HG03432 (cell line): ENCODE data around the gene OPHN1.
A peak's percentile ranks its signal among the peaks of the same experiment; 100 is the strongest.

ENCODE experiments used
- ATAC-seq: cut with Tn5 transposase; IDR thresholded peaks from one replicate; pipeline ENCODE4 v1.9.1; 2021; ENCODE audit warnings: mild to moderate bottlenecking, moderate library complexity; ENCODE audit not compliant: unreplicated experiment

OPHN1 gene, protein sequence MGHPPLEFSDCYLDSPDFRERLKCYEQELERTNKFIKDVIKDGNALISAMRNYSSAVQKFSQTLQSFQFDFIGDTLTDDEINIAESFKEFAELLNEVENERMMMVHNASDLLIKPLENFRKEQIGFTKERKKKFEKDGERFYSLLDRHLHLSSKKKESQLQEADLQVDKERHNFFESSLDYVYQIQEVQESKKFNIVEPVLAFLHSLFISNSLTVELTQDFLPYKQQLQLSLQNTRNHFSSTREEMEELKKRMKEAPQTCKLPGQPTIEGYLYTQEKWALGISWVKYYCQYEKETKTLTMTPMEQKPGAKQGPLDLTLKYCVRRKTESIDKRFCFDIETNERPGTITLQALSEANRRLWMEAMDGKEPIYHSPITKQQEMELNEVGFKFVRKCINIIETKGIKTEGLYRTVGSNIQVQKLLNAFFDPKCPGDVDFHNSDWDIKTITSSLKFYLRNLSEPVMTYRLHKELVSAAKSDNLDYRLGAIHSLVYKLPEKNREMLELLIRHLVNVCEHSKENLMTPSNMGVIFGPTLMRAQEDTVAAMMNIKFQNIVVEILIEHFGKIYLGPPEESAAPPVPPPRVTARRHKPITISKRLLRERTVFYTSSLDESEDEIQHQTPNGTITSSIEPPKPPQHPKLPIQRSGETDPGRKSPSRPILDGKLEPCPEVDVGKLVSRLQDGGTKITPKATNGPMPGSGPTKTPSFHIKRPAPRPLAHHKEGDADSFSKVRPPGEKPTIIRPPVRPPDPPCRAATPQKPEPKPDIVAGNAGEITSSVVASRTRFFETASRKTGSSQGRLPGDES

DNA sequence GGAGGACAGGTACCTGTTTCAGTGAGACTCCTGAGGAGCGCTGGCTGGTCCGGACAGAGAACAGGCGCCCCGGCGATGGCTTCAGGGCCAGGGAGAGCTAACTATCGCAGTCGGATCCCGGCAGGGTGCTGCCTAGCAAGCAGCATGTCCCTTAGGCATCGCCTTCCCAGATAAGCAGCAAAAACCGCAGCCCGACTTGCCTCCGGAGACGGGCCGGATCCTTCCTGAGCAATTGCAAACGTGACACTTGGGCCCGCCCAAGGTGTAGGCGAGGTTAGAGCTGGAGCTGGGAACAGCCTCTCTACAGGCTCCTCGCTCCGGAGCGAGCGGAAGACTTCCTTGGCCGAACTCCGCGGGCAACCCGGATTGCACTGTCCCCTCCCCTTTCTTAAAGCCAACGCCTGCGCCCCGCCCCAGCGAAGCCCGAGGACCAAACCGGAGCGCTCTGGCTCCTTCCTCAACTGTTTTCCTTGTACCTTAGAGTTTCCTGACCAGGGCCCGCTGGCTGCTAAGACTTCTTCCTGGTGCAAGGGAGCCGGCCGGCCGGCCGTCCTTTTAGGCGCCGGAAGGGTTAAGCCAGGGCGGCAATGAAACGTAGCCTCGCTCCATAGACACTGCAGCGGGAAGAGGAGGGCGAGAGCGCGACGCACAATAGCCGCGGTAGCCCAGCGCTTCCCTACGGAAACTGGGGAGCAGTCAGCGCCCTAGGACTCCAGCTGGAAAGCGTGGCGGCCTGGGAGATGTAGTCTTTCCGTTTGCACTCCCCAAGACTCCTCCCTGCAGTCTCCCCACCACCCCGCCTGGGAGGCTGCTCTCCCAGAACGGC lies at the start of gene OPHN1:
OPHN1 (minus strand) TSS at position 341 of the 826 bp plus-strand sequence. CDS start 475 bp downstream, outside the sequence.
- no peak for ATAC-seq

DNA sequence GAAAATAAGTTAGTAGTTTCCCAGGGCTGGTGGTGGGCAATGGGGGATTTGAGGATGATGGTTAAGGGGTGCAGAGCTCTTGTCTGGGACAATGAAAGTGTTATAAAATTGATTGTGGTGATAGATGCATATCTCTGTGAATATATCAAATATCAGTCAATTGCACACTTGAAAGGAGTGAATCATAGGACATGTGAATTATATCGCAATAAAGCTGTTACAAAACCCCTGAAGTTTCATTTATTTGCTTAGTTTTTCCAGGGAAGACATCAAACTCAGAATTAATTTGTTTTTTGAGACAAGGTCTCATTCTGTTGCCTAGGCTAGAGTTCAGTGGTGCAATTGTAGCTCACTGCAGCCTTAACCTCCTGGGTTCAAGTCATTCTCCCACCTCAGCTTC lies 47.7 kb upstream of the OPHN1 start:
- no peak for ATAC-seq

DNA sequence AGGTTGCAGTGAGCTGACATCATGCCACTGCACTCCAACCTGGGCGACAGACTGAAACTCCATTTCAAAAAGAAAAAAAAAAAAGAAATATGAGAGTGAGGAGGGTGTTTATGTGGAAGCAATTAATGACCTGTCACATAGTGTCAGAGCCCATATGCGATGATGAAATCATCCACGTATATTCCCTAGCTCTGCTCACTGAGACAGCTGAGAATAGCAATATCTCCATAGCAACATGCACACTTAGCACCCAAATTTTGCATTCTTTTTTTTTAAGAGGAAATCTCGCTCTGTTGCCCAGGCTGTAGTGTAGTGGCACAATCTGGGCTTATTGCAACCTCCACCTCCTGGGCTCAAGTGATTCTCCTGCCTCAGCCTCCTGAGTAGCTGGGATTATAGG lies 31.5 kb upstream of the OPHN1 start:
- ATAC-seq = no peak

DNA sequence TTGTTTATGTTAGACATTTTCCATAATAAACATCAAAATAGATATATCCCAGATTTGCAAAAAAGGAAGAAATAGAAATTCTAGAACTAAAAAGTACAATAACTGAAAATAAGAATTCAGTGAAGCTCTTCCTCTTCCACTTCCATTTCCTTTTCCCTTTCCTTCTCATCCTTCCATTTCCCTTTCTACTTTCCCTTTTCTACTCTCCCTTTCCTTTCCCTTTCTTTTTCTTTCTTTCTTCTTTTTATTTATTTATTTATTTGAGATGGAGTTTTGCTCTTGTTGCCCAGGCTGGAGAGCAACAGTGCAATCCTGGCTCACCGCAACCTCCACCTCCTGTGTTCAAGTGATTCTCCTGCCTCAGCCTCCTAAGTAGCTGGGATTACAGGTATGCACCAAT lies 30.6 kb upstream of the OPHN1 start:
- ATAC-seq = no peak

DNA sequence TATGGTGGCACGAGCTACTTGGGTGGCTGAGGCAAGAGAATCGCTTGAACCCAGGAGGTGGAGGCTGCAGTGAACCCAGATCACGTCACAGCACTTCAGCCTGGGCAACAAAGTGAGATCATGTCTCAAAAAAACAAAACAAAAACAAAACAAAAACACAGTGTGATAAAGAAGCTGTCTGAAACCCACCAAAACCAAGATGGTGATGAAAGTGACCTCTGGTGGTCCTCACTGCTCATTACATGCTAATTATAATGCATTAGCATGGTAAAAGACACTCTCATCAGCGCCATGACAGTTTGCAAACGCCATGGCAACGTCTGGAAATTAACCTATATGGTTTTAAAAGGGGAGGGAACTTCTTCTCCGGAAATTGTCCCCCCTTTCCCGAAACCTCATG lies 29.4 kb upstream of the OPHN1 start:
- peak; percentile 50 for ATAC-seq

DNA sequence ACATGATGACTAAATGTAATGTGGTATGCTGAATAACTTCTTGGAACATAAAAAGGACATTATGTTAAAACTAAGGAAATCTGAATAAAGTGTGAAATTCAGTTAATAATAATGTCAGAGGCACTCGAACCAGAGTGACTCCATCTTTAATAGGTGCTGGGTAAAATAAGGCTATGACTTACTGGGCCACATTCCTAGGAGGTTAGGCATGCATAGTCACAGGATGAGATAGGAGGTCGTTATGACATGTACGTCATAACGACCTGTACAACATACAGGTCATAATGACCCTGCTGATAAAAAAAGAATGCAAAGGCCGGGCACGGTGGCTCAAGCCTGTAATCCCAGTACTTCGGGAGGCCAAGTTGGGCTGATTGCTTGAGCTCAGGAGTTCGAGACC lies 28.9 kb upstream of the OPHN1 start:
- ATAC-seq = no peak

DNA sequence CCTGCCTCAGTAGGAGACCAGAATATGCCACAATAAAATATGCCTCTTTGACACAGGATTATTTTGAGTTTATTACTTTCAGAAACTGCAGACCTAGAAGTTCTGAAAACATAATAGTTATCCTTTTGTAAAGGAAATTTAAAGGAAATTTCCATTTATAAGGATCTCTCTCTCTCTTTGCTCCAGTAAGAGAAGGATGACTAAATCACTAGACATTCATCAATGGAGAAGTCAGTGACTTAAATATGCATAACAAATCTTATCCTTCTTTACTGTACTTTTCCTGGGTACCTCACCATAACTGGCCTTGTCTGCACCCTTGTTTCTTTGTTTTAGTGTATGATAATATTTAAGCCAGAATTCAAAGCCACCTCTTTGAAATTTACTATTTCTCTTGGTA lies 28.3 kb upstream of the OPHN1 start:
- ATAC-seq = no peak

DNA sequence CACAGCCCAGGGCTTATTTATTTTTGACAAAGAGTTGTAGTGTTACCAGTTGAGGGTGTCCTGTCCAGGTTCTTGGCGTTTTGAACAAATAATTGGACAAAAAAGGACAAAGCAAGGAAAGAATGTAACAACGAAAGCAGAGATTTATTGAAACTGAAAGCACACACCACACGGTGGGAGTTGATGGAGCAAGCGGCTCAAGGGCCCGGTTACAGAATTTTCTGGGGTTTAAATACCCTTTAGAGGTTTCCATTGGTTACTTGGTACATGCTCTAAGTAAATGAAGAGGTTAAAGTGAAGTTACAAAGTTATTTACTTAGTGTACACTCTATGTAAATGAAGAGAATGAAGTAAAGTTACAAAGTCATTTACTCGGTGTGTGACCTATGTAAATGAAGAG lies 27.8 kb upstream of the OPHN1 start:
- ATAC-seq = no peak

DNA sequence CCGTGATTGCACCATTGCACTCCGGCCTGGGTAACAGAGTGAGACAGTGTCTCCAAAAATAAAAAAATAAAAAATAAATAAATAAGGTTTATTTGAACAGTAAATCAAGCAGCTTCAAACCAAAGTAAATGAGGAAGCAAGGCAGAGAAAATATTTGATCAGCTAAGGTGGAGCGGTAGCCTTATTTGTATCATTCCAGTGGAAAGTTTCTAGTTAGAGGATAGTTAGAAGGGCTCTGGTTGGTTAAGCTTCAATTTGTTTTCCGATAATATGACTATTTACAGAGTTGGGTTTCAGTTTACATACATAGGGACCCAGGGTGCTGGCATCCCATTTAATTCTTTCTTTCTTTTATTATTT lies 21.8 kb upstream of the OPHN1 start:
- ATAC-seq = no peak

DNA sequence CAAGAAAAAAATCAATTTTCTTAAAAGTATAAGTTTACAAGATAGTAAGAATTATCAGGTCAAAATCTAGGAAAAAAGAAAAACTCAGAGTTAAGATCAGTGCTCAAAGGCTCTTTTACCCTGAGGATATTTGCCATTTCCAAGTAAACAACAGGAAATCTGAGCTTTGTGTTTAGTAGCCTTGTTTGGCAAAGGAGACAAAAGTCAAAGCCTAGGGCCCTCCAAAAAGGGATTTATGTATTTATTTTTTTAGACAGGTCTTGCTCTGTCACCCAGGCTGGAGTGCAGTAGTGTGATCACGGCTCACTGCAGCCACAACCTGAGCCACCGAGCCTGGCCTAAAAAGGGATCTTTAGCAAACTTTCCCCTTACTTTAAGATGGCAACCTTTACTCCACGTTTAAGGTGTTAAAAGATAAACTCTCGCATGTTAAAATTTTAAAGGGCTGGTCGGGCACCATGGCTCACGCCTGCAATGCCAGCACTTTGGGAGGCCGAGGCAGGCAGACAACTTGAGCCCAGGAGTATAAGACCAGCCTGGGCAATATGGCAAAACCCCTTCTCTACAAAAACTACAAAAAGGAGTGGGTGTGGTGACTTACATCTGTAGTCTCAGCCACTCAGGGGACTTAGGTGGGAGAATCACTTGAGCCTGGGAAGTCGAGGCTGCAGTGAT lies 21.3 kb upstream of the OPHN1 start:
- ATAC-seq = no peak

DNA sequence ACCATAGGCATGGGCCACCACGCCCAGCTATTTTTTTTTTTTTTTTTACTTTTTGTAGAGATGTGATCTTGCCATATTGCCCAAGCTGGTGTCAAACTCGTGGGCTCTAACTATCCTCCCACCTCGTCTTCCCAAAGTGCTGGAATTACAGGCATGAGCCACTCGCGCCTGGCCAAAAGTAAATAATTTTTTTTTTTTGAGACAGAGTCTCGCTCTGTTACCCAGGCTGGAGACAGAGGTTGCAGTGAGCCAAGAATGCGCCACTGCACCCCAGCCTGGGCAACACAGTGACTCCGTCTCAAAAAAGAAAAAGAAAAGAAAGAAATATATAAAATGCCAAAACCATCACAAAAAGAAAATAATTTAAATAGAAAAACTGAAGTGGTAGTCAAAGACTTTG lies 18.4 kb upstream of the OPHN1 start:
- no peak for ATAC-seq

DNA sequence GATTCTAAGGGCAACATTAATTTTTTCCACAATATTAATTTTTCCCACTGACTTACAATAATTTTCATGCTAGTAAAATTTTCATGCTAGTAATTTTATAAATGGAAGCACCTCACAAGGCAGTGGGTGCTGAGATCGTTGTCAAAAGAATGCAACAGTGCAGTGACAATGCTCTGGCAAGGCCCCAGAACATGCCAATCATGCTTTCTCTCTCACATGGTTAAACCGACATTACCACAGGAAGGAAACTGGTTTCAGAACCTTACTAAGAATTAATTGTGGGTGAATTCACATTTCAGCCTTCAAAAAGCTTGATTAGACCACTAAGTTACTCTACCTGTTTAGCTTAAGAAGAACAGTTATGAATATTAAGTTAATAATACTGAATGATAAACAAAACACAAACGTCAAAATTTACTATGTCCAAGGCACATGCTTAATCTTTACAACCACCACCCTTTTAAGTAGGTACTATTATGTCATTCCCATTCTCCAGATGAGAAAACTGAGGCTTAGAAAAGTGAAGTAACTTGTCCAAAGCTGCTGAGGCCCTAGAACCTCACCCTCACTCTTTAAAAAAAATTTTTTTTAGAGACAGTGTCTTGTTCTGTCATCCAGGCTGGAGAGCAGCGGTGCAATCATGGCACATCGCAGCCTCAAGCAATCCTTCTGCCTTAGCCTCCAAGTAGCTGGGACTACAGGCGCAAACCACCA lies 10.0 kb upstream of the OPHN1 start:
- ATAC-seq = peak; percentile 87

DNA sequence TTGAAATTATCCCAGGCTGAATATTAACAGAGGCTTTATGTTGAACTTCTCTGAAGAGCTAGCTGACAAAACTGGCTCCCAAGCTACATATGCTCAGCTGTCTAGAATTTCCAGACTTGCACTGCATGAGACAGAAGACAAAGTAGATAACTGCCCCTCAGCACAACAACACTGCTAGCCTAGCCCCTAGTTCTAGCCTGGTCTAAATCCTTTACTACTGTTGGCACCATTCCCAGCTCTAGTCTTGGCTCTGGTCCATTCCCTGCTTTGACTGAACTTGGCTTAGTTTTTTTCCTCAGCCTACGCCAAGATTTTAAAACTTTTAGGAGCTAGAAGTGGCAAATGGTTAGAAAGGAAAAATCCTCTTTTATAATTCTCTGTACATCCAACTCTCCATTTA lies 7.6 kb upstream of the OPHN1 start:
- ATAC-seq = no peak

DNA sequence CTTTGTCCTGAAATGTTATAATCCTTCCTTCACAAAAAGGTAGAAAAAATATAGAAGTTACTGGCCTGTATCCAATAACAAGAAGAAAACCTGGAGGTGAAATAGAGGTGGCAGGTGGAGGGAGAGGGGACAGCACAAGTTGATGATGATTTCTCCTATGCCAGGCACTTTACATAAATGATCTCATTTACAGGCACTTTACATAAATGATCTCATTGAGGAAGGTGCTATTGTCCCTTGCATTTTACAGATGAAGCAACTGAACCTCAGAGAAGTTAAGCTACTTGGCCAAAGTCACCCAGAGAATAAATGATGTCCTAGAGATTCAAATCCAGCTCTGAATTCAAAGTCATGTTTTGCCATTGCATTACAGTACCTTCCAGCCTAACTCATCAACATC lies 7.1 kb upstream of the OPHN1 start:
- ATAC-seq = no peak

DNA sequence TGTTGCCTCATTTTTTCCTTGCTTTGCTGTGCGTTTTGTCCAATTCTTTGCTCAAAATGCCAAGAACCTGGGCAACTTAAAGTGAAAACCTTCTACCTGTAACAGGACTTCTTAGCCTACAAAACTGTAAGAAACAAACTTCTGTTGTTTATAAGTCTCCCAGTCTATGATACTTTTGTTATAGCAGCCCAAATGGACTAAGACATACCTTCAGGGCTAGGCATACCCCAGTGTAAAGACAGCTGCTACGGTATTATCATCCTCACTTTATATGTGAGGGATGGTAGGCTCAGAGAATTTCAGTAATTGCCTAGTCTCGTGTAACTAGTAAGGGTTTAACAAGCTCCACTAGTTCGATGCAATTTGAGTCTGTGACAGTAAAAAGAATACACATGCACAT lies 6.0 kb upstream of the OPHN1 start:
- ATAC-seq = no peak

DNA sequence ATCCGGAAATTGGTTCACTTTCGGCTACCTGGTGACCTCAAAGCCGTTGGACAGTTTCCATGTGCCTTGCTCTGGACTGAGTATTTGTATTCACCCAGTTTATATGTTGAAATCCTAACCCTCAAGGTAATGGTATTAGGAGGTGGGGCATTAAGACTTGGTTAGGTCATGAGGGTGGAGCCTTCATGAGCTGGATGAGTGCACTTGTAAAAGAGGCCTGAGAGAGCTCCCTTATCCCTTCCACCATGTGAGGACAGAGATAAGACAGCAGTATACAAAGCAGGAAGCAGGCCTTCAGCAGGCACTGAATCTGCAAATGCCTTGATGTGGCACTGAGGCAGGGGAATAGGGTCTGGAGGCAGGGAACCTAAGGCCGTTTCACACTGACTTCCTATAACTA lies 5.3 kb upstream of the OPHN1 start:
- ATAC-seq = no peak

DNA sequence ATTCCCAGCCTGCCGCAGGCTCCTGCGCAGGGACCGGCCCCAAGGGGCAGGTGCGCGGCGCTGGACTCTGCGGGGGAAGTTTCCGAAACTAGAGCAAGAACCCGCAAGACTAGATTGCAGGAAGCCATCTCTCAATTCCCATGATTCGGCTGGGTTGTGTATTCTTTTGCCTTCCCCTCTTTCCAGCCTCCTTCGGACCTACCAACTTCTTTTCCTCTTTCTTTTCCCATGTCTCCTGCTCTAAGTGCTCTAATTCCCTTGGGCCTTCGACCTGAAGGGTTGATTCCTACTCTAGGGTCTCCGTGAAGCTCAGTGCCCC lies 645 bp upstream of the OPHN1 start:
- ATAC-seq = no peak

DNA sequence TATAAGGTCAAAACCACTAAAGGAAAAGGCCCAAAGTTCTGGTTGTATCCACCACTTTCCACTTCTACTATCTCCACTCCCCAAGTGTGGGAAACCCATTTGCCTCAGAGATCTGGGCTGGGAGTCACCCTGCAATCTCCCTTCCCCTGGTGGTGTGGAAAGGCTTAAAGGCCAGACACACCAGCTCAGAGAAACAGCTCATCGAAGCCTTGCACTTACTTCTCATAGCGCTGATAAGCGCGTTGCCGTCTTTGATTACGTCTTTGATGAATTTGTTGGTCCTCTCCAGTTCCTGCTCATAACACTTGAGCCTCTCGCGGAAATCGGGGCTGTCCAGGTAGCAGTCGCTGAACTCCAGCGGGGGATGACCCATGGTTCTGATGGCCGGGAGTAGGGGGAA lies 647 bp downstream of the OPHN1 start:
- ATAC-seq = no peak

DNA sequence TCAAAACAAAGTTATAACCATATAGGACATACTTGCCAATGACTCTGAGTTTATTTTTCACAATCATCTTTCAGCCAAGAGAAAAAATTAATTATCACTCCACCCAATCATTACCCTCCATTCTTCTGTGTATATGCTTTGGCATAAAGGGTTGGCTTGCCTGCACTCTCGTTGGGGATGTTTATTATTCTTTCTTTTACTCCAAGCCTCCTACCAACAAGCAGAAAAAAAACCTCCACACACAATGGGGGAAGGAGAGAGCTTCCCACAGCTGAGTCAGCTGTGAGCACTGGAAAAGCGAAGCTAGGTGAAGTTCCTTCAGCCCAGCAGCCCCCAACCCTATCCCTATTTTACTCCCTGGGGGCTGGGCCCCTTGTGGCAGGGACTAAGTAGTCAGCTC lies 1.5 kb downstream of the OPHN1 start:
- ATAC-seq = no peak

DNA sequence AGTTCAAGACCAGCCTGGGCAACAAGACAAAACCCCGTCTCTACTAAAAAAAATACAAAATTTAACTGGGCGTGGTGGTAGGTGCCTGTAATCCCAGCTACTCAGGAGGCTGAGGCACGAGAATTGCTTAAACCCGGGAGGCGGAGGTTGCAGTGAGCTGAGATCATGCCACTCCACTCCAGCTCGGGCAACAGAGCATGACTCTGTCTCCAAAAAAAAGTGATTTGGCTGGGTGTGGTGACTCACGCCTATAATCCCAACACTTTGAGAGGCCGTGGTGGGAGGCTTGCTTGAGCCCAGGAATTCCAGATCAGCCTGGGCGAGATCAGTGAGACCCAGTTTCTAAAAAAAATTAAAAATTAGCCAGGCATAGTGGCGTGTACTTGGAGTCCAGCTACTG lies 4.1 kb downstream of the OPHN1 start:
- ATAC-seq = no peak

DNA sequence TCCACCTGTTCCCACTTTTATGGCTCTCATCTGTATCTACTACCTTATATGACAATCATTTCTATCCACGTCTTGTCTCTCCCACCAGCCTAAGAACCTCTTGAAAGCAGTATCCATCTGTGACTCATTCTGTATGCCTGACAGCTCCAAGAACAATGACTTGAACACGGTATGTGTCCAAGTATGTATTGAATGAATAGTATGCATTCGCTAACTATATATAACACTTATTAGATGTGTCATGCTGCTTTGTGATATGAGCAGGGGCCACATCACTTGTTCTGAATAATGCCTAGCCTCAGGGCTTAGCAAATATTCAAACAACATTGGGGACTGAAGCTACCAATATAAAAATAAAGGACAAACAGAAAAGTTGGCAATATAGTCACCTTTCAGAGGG lies 4.9 kb downstream of the OPHN1 start:
- ATAC-seq = no peak
